OCI-LY1 (cell line): ENCODE data around the gene MXRA5.

Source experiments
- H2AFZ ChIP-seq: fragments of 200-600 bp; sonication (generic), shearing (Covaris generic); 2 replicates; pipeline ENCODE4 v1.6.0; 2014; ENCODE audit warnings: antibody characterized with exemption, mild to moderate bottlenecking, low read length
- H3F3A ChIP-seq: fragments of 200-600 bp; sonication (generic), shearing (Covaris generic); 2 replicates; pipeline ENCODE4 v1.6.0; 2014; ENCODE audit warnings: mild to moderate bottlenecking, antibody characterized with exemption, low read length, moderate library complexity; ENCODE audit not compliant: insufficient read depth
- H3K27ac ChIP-seq: fragments of 200-600 bp; sonication (generic); 2 replicates; pipeline ENCODE4 v1.5.1; 2014; ENCODE audit warnings: low read length, mixed run types, mild to moderate bottlenecking, low read depth; ENCODE audit not compliant: poor library complexity, severe bottlenecking
- H3K27me3 ChIP-seq: fragments of 200-600 bp; sonication (generic); 2 replicates; pipeline ENCODE4 v1.6.0; 2014; ENCODE audit warnings: antibody characterized with exemption, mild to moderate bottlenecking, low read length, moderate library complexity; ENCODE audit not compliant: insufficient read depth
- H3K36me3 ChIP-seq: fragments of 200-600 bp; sonication (generic); 2 replicates; pipeline ENCODE4 v1.6.1; 2014; ENCODE audit warnings: mild to moderate bottlenecking, antibody characterized with exemption, low read length, moderate library complexity, mixed read lengths; ENCODE audit not compliant: insufficient read depth
- H3K4me1 ChIP-seq: fragments of 200-600 bp; sonication (generic); 2 replicates; pipeline ENCODE4 v1.5.1; 2014; ENCODE audit warnings: mild to moderate bottlenecking, low read length, moderate library complexity; ENCODE audit not compliant: insufficient read depth, severe bottlenecking
- H3K4me2 ChIP-seq: fragments of 200-600 bp; sonication (generic), shearing (Covaris generic); 2 replicates; pipeline ENCODE4 v1.6.1; 2014; ENCODE audit warnings: low read length
- H3K4me3 ChIP-seq: fragments of 200-600 bp; sonication (generic); 2 replicates; pipeline ENCODE4 v1.5.1; 2014; ENCODE audit warnings: low read length, low read depth, mild to moderate bottlenecking, mixed read lengths; ENCODE audit not compliant: poor library complexity, severe bottlenecking
- H3K79me2 ChIP-seq: fragments of 200-600 bp; shearing (Covaris generic); 2 replicates; pipeline ENCODE4 v1.6.1; 2016; ENCODE audit warnings: mixed run types, low read length, mixed read lengths; ENCODE audit not compliant: insufficient read depth
- H3K9ac ChIP-seq: fragments of 200-600 bp; sonication (generic), shearing (Covaris generic); 2 replicates; pipeline ENCODE4 v1.6.1; 2014; ENCODE audit warnings: mild to moderate bottlenecking, low read length, mixed read lengths
- H3K9me2 ChIP-seq: fragments of 200-600 bp; sonication (generic), shearing (Covaris generic); 2 replicates; pipeline ENCODE4 v1.6.1; 2014; ENCODE audit warnings: low read depth, mild to moderate bottlenecking, low read length, mixed read lengths
- H3K9me3 ChIP-seq: fragments of 200-600 bp; shearing (Covaris generic); 2 replicates; pipeline ENCODE4 v1.6.1; 2014; ENCODE audit warnings: low read length, mixed read lengths
- H4K20me1 ChIP-seq: fragments of 200-600 bp; sonication (generic), shearing (Covaris generic); 2 replicates; pipeline ENCODE4 v1.6.0; 2016; ENCODE audit warnings: mild to moderate bottlenecking, low read length; ENCODE audit not compliant: insufficient read depth
- EZH2 ChIP-seq: fragments of 200-600 bp; sonication (generic), shearing (Covaris generic); IDR thresholded peaks from 2 replicates; pipeline ENCODE4 v1.8.0; 2017; ENCODE audit warnings: borderline replicate concordance, mixed run types, mild to moderate bottlenecking, antibody characterized with exemption, low read length, moderate library complexity, mixed read lengths
- TF ChIP-seq, protein P1 (sequence below): fragments of 200-600 bp; sonication (generic), shearing (Covaris generic); IDR thresholded peaks from 2 replicates; pipeline ENCODE4 v1.5.1; 2017; ENCODE audit warnings: mild to moderate bottlenecking, antibody characterized with exemption, low read length, moderate library complexity, mixed read lengths

Gene MXRA5

DNA sequence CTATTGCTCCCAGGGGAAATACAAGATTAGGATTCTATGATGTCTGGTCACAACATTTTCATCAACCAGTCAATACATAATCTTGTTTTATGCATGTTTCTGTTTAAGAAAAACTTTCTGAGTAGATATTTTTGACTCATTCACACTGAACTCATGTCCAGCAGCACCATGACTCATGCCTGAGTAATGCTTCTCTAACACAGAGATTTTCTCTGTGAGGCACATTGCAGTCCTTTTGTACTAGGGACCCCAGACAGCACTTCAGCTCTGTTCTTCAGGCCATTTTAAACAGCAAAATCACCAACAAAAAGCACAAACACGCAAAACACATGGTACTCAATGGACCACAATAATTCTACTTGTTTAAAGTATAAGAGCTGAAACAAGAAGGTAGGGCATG is 83.6 kb downstream of the MXRA5 start:
- Histone ChIP-seq H3F3A (no peaks in the 10 kb centered on the region), H3K4me3 (no peak overlapping the region), H3K9me3 (no peaks in the 10 kb centered on the region), H3K36me3 (no peaks in the 10 kb centered on the region), H3K27me3 (no peaks in the 10 kb centered on the region), H4K20me1 (no peaks in the 10 kb centered on the region), H2AFZ (no peak overlapping the region), H3K27ac (no peak overlapping the region), H3K4me2 (no peak overlapping the region), H3K4me1 (no peaks in the 10 kb centered on the region), H3K9me2 (no peaks in the 10 kb centered on the region), H3K79me2 (no peaks in the 10 kb centered on the region), H3K9ac (no peak overlapping the region)
- TF ChIP-seq, protein P1, sequence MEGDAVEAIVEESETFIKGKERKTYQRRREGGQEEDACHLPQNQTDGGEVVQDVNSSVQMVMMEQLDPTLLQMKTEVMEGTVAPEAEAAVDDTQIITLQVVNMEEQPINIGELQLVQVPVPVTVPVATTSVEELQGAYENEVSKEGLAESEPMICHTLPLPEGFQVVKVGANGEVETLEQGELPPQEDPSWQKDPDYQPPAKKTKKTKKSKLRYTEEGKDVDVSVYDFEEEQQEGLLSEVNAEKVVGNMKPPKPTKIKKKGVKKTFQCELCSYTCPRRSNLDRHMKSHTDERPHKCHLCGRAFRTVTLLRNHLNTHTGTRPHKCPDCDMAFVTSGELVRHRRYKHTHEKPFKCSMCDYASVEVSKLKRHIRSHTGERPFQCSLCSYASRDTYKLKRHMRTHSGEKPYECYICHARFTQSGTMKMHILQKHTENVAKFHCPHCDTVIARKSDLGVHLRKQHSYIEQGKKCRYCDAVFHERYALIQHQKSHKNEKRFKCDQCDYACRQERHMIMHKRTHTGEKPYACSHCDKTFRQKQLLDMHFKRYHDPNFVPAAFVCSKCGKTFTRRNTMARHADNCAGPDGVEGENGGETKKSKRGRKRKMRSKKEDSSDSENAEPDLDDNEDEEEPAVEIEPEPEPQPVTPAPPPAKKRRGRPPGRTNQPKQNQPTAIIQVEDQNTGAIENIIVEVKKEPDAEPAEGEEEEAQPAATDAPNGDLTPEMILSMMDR: no peak
- TF ChIP-seq EZH2: no peak
